ELR (cell line): ENCODE results near the gene GFM1.

ENCODE experiments used
- DNase-seq: peaks from one replicate; pipeline ENCODE4 v3.0.0-alpha.2; 2015; ENCODE audit warnings: low read depth

The GFM1 gene

DNA sequence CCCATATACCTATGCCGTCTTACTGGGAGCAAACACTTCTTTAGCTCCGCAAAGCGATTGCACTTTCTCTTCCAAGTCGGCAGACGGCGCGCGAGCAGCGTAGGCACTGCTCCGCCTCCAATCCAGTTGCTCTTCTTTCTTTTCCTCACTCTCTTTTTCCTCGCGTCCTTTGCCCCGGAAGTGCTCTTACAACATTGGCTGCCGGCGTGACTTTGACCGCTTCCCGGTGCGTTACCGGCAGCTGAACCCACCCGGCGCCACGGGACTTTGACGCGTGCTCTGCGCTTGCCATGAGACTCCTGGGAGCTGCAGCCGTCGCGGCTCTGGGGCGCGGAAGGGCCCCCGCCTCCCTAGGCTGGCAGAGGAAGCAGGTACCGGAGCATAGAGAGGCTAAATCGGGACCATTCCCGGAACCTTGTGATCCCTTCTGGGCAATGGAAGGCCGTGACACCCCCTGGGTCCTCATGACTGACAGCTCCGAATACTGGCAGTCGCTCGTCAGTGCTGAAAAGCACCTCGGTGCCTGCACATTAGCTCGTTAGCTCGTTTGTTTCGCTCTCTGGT lies at the start of gene GFM1:
Gene GFM1, plus strand, starts transcription at position 183 of the 564 bp plus-strand sequence. Its CDS starts 108 bp downstream, at position 291.
- DNase-seq: peak; percentile 97

DNA sequence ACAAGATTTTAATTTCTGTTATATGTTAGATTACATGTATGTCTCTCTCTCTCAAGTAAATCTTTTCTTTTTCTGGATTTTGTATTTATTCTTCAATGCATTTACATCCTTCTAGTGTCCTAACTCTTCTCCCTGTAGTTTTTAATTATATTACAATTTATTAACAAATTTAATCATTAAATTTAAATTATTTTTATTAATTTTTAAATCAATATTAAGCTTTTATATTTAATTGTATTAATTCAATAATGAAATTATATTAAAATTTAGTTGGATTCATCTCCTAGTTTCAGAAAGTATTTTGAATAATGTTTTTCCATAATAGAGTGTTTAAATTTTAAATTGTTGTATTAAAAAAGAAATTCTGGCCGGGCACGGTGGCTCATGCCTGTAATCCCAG lies 43.5 kb upstream of the GFM1 start:
- DNase-seq: no peak

DNA sequence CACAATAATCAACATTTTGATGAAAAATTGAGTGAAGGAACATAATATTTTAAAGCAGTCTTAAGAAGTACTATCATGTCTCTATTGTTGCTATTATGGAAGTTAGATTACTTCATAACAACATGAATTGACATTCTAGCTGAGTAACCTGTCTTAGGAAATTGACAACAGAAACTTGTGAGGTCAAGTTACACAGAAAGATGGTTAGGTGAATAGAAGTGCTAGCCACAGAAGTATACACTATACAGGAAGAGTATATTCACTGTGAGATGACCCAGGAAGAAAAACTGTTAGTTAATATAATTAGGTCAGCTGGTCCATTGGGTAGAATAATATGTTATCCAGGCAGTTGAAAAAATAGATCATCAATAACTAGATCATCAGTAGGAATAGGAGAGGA lies 42.1 kb upstream of the GFM1 start:
- DNase-seq: no peak

DNA sequence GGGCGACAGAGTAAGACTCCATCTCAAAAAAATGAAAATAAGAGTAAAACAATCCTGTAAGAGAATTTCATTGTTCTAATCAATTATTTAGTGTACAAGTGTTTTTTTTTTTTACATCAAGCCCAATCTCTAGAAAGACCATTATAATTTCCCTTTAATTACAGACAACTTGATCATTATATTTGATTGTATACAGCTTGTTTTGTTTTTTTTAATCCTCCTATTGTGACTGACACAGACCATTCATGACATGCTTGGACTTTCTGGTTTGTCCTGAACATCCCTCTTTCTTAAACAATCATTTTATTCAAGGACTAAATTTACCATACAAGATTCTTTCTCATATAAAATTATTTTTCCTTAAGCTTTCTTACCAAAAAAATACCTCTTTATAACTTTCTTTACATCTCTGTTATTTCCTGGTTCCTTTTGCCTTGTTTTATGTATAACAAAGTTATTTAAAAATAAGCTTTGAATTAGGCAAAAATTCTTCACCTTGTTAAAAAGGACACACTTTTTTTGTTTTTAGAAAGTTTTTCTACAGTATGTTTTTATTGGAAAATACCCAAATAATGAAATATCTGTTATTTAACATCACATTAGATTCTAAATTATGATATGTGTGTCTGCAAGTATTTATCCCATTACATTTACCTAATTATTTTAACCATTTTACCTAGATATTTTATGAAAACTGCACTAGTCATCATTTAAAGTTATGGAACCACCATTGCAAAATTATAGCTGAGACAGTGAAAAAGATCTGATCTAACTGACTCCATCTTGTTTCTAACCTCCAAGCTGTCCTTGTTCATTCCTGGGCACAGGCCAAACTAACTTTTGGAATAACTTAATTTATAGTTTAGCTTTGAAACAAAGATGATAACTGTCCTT lies 26.1 kb upstream of the GFM1 start:
- DNase-seq: peak; percentile 5

DNA sequence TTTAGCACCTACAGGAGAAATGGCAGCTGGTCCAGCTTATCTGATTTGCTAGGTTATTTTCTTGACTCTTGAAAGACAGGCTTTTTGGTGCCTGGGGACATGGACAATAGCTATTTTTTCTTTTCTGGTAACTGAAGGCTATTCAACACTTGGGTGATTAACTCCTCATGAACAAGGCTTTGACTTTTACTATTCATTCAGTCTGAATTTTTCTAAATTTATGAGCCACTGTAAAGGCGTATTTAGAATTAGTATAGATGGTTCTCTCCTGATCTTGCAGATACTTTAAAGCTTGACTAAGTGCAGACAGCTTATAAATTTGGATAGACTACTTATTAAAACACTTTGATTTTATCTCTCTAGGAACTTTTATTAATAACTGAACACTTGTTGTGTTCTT lies 18.4 kb upstream of the GFM1 start:
- no peak for DNase-seq

DNA sequence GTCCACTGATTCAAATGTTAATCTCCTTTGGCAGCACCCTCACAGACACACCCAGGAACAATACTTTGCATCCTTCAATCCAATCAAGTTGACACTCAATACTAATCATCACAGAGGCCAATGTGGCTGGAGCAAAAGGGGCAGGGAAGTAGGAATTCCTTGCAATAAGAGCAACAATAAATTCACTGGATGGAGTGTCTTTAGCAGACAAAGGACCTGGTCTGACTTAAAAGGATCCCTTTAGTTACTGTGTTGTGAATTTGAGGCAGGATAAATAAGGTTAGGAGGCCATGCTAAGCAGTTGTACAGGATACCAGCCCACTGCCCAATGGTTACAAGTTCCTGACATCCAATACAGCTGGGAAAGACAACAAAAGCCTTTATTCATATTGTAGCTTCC lies 12.3 kb upstream of the GFM1 start:
- DNase-seq: no peak

DNA sequence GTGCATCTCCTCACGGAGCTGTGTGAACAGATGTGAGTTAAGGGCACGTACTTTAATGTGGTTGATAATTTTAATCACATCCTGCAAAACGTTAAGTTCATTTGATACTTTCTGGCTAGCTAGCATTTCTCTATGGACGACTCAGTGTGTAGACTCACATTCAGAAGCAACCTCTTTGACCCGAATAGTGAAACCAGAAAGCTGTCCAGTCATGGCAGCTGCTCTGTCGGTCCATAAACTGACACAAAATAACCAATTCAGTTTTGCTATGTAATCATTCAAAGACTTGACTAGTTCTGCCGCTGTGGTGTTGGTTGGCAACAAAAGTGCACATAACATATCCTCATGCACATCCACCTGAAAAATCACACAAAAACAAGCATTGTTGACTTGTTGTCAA lies 3.7 kb upstream of the GFM1 start:
- DNase-seq: no peak

DNA sequence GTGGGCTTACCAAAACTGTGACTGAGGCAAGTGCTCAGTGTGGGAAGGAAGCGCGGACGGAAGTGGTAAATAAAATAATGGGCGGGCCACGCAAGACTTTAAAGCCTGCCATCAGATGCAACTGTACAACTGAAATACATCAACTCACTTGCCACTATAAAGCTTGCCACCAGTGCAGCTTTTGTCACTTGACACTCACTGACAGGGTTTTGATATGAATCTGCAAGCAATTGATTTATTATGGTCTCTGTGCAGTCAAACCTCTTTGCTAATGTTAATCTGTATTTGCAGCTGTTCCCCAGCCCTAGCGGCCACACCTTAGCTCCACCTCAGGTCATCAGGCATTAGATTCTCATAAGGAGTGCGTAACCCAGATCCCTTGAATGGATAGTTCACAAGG lies 2.3 kb upstream of the GFM1 start:
- no peak for DNase-seq

DNA sequence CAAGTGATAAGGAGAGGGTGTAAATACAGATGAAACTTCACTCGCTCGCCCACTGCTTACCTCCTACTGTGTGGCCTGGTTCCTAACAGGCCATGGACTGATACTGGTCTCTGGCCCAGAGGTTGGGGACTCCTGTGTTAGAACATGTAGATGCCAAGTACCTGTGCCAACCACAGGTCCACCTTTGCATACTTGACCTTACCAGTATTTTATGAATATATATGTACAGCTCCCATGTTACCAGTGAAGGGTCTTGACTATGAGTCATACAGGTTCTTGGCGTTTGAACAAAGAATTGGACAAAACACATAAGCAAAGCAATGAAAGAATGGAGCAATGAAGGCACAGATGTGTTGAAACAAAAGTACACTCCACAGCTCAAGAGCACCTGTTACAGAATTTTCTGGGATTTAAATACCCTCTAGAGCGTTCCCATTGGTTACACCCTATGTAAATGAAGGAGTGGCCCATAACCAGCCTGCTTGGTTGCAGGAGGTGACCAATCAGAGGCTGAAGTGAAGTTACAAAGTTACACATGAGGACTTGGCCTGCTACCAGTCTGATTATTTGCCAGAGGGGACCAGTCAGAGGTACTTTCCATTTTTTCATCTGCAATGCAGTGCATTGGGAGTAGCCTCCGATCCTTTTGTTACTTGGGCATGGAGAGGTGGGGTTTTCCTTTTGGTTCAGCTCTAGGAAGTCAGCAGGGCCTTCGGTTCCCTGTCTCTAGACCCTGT lies 1.7 kb upstream of the GFM1 start:
- no peak for DNase-seq

DNA sequence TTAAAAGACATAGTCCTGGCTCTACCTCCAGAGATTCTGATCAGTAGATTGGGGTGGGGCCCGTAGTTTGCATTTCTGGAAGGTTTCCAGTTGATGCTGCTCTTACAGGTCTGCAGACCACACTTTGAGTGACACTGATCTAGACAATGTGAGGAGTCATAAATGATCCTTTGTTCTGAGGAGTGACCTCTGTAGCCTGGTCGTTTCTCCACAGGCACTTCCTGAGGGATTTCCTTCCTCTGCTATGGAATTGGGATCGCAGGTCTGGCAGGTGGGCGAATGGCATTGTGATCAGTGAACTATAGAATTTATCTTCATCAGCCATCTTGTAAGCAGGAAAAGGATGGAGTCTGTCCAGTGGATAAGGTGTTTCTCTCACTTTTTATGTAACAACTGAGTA lies 5.5 kb downstream of the GFM1 start:
- DNase-seq: no peak

DNA sequence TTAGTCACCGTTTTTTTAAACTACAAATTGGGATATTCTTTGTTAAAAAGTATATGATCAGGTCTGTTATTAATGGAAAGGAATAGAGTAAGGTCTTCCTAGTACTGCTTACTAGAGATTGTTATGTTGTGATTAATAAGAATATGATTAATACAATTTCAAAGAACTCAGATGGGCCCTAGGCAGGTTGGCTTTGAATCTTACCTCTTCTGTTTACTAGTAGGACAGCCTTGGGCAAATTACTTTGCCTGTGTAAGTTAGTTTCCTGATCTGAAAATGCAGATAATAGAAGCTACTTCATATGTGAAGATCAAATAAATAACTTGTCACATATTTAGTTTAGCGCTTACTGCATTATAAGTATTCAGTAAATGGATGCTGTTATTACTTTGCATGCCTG lies 6.9 kb downstream of the GFM1 start:
- DNase-seq: no peak

DNA sequence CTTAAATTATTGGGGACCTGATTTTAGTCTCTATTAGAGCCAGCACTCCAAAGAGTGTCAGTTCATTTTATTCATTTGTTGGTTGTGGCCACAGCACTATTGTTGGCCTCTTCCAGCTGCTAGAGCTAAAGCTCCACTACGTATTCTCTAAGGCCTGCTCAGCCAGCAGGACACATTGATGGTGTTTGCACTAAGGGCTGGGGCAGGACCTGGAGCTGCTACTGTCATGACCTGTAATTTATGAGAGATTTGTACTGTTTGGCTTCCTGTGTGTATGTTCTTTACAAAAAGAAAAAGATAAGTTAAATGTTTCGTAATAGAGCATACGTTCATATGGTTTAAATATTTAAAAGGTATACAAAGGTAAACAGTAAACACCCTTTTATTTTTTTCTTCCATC lies 8.1 kb downstream of the GFM1 start:
- DNase-seq: no peak

DNA sequence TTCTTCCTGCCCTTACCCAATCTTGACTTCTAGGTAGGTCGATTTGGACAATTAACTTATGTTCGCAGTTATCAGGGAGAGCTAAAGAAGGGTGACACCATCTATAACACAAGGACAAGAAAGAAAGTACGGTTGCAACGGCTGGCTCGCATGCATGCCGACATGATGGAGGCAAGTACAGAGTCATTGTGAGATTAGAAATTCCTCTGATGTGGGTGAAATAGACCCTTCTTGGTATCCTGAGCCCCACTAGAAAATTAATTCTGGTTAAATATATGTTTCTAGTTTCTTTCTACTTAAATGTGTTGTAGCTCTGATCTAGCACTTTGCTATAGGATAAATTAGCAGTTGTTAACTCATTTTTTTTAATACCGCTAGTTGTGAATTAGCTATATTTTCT lies 14.6 kb downstream of the GFM1 start:
- DNase-seq: no peak

DNA sequence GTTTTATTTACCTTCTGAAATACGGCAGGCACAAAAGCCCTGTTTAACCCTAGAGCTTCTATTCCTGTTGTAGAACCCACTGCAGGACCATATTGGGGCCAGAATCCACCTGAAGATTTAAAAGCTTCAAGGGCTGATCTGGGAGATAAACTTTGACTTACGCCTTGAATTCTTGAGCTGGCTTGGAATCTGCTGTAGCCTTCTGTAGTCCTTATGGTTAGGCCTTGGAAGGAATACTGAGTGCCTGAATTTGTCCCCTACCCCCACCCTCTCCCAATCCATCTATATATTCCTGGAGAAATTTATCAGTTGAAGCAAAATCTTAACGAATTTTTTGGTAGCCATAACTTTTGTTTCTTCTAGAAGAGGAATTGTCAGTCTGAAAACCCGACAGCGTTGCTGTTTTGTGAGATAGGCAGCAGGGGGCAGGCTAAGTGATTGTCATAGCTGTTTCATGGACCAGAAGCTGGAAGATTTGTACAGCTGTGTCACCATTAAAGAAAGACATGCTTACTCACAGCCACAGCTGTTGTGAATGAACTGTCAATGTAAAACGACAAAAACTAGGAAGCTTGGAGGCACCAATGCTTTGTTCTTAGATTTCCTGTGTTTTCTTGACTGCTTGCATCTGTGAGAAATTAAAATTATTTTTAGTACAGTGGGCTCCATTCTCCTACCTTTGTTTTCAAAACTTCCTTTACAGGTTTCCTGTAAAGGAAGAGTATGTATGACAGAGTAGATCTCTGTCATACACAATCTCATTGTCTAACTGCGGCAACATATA lies 15.3 kb downstream of the GFM1 start:
- DNase-seq: peak; percentile 84

DNA sequence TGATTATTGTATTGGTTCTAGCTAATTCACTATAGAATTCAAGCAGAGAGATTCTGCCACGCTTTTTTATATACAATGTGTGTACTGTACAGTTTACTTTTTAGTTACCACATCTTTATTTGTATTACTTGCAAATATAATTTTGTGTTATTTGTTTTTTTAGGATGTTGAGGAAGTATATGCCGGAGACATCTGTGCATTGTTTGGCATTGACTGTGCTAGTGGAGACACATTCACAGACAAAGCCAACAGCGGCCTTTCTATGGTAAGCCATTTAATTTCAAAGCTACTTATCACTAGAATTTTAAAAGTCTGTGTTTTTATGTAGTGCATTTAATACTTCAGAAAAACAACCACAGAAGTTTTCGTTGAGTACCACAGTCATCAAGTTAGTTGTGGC lies 16.4 kb downstream of the GFM1 start:
- DNase-seq: no peak

DNA sequence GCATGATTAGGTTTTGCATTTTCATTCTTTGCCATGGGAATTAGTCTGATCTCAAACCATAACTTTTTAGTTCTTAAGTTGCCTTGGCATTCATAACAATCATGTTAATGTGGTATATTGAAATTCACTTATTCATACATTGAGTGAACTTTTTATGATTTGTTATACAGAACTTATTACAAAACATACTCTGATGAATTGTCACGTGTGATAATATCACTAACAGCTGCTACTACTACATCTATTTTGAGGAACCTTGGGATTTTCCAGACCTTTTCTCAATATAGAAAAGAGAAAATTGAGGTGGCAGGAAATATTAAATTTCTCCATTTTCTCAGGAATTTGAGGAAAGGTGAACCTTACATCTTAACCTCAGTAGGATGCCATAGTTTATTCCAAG lies 18.9 kb downstream of the GFM1 start:
- DNase-seq: no peak

DNA sequence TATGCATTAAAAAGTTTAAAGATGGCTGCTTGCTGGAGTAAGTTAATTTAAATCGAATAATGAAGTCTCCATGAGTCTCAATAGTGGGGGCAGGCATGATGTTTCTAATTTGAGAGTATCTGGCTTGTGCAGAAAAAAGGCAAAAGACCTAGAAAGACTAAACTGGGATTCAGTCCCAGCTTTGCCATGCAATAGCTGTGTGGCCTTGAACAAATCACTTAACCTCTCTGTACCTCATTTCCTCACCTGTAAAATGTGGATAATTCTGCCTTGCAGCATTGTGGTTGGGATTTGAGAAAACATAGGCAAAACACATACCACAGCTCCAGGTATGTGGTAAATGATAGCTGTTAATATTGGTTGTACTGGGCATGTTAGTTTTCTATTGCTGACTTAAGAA lies 19.5 kb downstream of the GFM1 start:
- no peak for DNase-seq

DNA sequence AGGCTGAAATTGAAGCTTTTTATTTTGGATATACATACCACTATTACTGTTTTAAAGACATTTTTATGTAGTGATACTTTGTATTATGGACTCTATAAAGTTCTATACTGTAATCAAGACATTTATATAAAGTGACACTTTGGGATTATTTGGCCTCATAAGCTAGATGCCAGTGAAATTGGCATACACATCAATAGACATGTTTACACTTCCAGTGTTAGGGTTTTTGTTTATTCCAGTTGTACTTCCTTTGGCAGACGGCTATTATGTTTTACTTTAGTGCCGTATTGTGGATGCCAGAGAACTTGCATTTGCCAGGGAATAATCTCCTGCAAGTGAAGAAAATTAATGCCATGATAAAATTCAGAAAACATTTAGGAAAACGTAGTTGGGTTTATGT lies 22.1 kb downstream of the GFM1 start:
- no peak for DNase-seq

DNA sequence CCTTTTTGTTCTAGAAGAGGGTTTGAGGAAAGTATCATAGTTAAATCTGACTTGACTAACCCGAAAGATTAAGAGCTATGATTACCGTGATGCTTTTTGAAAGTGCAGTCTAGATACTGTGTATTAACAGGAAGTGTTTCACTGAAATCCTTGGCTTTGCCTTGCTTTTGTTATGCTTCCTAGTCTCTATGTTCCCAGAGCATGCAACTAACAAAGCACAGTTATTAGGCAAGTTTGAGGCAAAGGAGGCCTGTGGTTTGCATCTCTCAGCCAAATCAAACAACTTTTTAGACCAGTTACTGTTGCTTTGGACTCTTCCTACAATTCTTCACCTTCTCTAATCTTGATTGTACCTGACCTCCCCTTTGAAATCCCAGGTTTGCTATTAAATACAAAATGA lies 24.2 kb downstream of the GFM1 start:
- no peak for DNase-seq

DNA sequence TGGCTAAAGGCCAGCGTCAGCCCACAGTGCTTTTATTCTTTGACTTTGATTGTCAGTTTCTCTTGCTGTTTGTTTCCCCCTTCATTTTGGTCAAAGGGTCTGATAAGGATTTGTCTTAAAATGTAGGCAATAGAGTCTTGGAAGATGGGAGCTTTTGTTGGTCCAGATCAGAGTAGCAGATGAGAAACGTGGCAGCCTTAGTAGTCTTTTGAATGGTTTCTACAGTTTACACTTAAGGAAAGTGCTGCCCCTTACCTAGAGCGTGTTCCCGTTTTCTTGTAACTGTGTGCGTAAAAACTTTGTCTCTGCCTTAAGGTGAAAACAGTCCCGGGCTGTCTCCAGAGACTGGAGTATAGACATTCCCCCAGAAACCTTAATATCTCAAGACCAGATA lies 27.5 kb downstream of the GFM1 start:
- peak; percentile 20 for DNase-seq

DNA sequence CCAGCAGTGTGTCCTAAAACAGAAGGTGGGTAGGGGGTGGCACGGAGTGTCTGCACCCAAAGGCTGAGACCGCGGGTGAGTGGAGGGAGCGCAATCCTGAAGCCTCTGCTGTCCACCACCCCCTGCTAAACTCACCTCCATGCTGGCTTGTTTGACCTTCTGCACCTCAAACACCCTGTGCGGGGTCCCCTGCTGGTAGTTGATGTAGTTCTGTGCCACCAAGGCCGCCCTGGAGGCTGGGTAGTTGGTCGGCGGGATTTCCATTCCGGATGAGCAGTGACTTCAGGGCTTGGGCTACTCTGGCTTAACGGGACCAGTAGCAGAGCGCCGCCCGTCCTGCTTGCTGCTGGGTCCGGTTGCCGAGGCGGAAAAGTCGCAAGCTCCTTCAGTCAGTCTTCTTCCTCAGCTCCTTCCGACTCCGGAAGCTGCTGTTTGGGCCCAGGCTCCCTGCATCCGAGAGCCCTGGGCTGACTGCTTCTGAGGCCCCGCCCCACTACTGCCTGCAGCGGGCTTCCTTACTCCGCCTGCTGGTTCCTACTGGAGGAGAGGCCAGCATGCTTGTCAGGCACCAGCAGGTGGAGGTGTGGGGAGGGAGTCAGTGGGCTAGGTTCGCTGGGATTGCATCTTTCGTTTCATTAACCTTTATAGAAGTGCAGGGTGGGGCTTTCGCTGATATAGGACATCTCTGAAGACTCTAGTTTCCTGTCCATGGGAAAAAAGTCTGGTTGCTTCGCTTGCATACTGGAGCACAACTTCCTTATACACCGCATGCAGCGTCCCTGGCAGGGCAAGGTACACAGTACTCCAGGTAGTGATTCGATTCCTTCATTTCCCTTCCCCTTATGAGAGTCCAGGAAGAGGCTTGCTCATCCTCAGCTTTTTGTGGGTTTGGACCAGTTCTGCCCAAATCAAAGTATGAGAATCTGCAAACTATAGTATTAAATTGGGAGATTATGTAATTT lies 28.2 kb downstream of the GFM1 start, which contains the start of gene LXN:
Gene LXN, minus strand, starts transcription at position 434 of the 962 bp plus-strand sequence. Its CDS starts 170 bp downstream, at position 264.
- peak; percentile 90 for DNase-seq
